Measurements from ENCODE around the gene DMTF1.

GRCh38 chr7:87231711-87232110 lies 79.5 kb downstream of the DMTF1 start:
- no peak for TF ChIP-seq CBX8 (IDR thresholded peaks at IDR 0.05; ENCODE audit: borderline replicate concordance, low read depth, low read length)
- TF ChIP-seq CTCF (IDR thresholded peaks at IDR 0.05; ENCODE audit: control extremely low read depth in 1 of 3, insufficient read depth in 1 of 3, low read depth in 1 of 3, low read length in 3 of 3), result no peak
- TF ChIP-seq EZH2 (IDR thresholded peaks at IDR 0.05; ENCODE audit: low read depth, low read length, severe bottlenecking), result no peak
- no peak for TF ChIP-seq JUND (IDR thresholded peaks at IDR 0.05; ENCODE audit: low read length)
- TF ChIP-seq EP300 (IDR thresholded peaks at IDR 0.05; ENCODE audit: borderline replicate concordance in 1 of 2, low read depth in 2 of 2, low read length in 2 of 2), result no peak
- TF ChIP-seq SP2 (IDR thresholded peaks at IDR 0.05; ENCODE audit: low read length), result no peak
- no peak for TF ChIP-seq EGR1 (IDR thresholded peaks at IDR 0.05; ENCODE audit: borderline replicate concordance, low read depth, low read length)
- TF ChIP-seq POLR2A (IDR thresholded peaks at IDR 0.05; ENCODE audit: control extremely low read depth in 1 of 2, low read depth in 2 of 2, low read length in 2 of 2), result no peak
- TF ChIP-seq POLR2AphosphoS5 (IDR thresholded peaks at IDR 0.05; ENCODE audit: low read depth, low read length), result no peak
- TF ChIP-seq CHD2 (IDR thresholded peaks at IDR 0.05; ENCODE audit: low read length), result no peak
- TF ChIP-seq SP1 (IDR thresholded peaks at IDR 0.05; ENCODE audit: low read depth, low read length), result no peak
- TF ChIP-seq MAFK (IDR thresholded peaks at IDR 0.05; ENCODE audit: low read depth, low read length), result no peak
- no peak for TF ChIP-seq RAD21 (IDR thresholded peaks at IDR 0.05 in 1 of 2, conservative IDR thresholded peaks at IDR 0.05 in 1 of 2; ENCODE audit: low read depth in 2 of 2, low read length in 2 of 2)
